H1 (cell line): ENCODE data around the gene CD8B2. TPM values are rescaled to one million over a fixed set of nuclear protein-coding genes. Genes with fewer than 3 reads are reported as not detected.

Source experiments
- CTCF ChIA-PET: fragments of 300-600 bp; sonication (Branson Sonifier 250); formaldehyde crosslinking; loops from one replicate; lab custom pipeline; 2021; ENCODE audit not compliant: partially characterized antibody; lab: Charles Lee
- POLR2A ChIA-PET: fragments of 300-600 bp; sonication (Branson Sonifier 250); formaldehyde crosslinking; loops from one replicate; lab custom pipeline; 2021; ENCODE audit warnings: inconsistent platforms; ENCODE audit not compliant: partially characterized antibody; lab: Charles Lee
- DNase-seq, 2 experiments: peaks; one replicate each; pipeline versions ENCODE4 v3.0.0 to v3.0.0-alpha.2; 2010 to 2022; ENCODE audit warnings: low spot score in 2 of 2, low read depth in 1 of 2, mixed read lengths in 1 of 2
- FAIRE-seq: peaks from 2 replicates; lab custom pipeline; 2011; peaks lifted over from hg19 to GRCh38; lab: Jason Lieb, UNC
- H2AFZ ChIP-seq: 2 replicates; pipeline ENCODE4 v1.8.1; 2012; ENCODE audit warnings: low read length, inconsistent platforms
- H2AK5ac ChIP-seq: 2 replicates; pipeline ENCODE4 v1.6.1; 2013; ENCODE audit warnings: low read depth, low read length
- H2BK120ac ChIP-seq: replicated peaks from 2 replicates; pipeline ENCODE3; 2013; ENCODE audit warnings: low read depth, low read length, inconsistent platforms
- H2BK12ac ChIP-seq: 2 replicates; pipeline ENCODE4 v1.6.1; 2013; ENCODE audit warnings: low read depth, low read length
- H2BK15ac ChIP-seq: 2 replicates; pipeline ENCODE4 v1.6.1; 2013; ENCODE audit warnings: low read length
- H2BK20ac ChIP-seq: 2 replicates; pipeline ENCODE4 v1.6.1; 2013; ENCODE audit warnings: low read length
- H2BK5ac ChIP-seq: 2 replicates; pipeline ENCODE4 v1.6.1; 2013; ENCODE audit warnings: low read depth, low read length
- H3K14ac ChIP-seq: 2 replicates; pipeline ENCODE4 v1.6.1; 2013; ENCODE audit warnings: inconsistent platforms; ENCODE audit not compliant: insufficient read length
- H3K18ac ChIP-seq: 2 replicates; pipeline ENCODE4 v1.6.1; 2013; ENCODE audit warnings: low read length; ENCODE audit errors: extremely low read depth
- H3K23ac ChIP-seq: 2 replicates; pipeline ENCODE4 v1.6.1; 2013; ENCODE audit warnings: inconsistent platforms; ENCODE audit not compliant: insufficient read length
- H3K23me2 ChIP-seq: 2 replicates; pipeline ENCODE4 v1.6.1; 2013; ENCODE audit warnings: low read depth, low read length
- H3K27ac ChIP-seq: 2 replicates; pipeline ENCODE4 v1.6.1; 2011; ENCODE audit warnings: low read depth, low read length, inconsistent platforms
- H3K27me3 ChIP-seq, 4 experiments: replicated peaks in 1 of 4; 1 replicate in 1 of 4; 2 replicates in 3 of 4; pipeline versions ENCODE4 v1.6.1 to v1.8.1; 2011 to 2013; ENCODE audit warnings: low read length in 3 of 4, mild to moderate bottlenecking in 3 of 4, inconsistent platforms in 2 of 4, mixed read lengths in 2 of 4, moderate library complexity in 1 of 4; ENCODE audit not compliant: control insufficient read depth in 3 of 4, insufficient read depth in 3 of 4; ENCODE audit errors: extremely low read depth in 1 of 4
- H3K36me3 ChIP-seq, 4 experiments: 2 replicates each; pipeline versions ENCODE4 v1.6.1 to v1.8.1; 2011 to 2013; ENCODE audit warnings: mild to moderate bottlenecking in 4 of 4, low read length in 3 of 4, moderate library complexity in 2 of 4, control low read depth in 1 of 4, inconsistent platforms in 1 of 4; ENCODE audit not compliant: insufficient read depth in 4 of 4, control insufficient read depth in 2 of 4
- H3K4ac ChIP-seq: replicated peaks from 2 replicates; pipeline ENCODE3; 2013; ENCODE audit warnings: low read length, low read depth, mixed read lengths, inconsistent platforms; ENCODE audit not compliant: insufficient read length
- H3K4me1 ChIP-seq, 4 experiments: replicated peaks in 1 of 4; 1 replicate in 1 of 4; 2 replicates in 3 of 4; pipeline versions ENCODE4 v1.6.1 to v1.8.1; 2011 to 2013; ENCODE audit warnings: low read length in 3 of 4, inconsistent platforms in 2 of 4, mixed read lengths in 1 of 4; ENCODE audit not compliant: insufficient read depth in 4 of 4, control insufficient read depth in 3 of 4
- H3K4me2 ChIP-seq, 2 experiments: 2 replicates each; pipeline versions ENCODE4 v1.6.1 to v1.8.1; 2011 to 2013; ENCODE audit warnings: low read depth in 2 of 2, low read length in 2 of 2, control low read depth in 1 of 2, inconsistent platforms in 1 of 2, mild to moderate bottlenecking in 1 of 2; ENCODE audit not compliant: insufficient read depth in 1 of 2
- H3K4me3 ChIP-seq, 4 experiments: fragments of 200-600, 300-600 bp in 1 of 4; sonication (generic), shearing (Covaris generic), sonication (Bioruptor Twin) in 1 of 4; 2 replicates each; pipeline versions ENCODE4 v1.5.1 to v1.8.1; 2011 to 2016; ENCODE audit warnings: low read length in 4 of 4, low read depth in 3 of 4, control low read depth in 2 of 4, inconsistent platforms in 2 of 4, mild to moderate bottlenecking in 2 of 4, mixed read lengths in 1 of 4, moderate library complexity in 1 of 4; ENCODE audit not compliant: insufficient read depth in 2 of 4; ENCODE audit errors: extremely low read depth in 1 of 4
- H3K56ac ChIP-seq: replicated peaks from 2 replicates; pipeline ENCODE3; 2013; ENCODE audit warnings: low read depth, mild to moderate bottlenecking, mixed read lengths, low read length, inconsistent platforms; ENCODE audit not compliant: insufficient read length
- H3K79me1 ChIP-seq: 2 replicates; pipeline ENCODE4 v1.6.1; 2013; ENCODE audit warnings: low read depth, low read length, control low read depth
- H3K79me2 ChIP-seq, 2 experiments: 2 replicates each; pipeline versions ENCODE4 v1.6.1 to v1.8.1; 2012 to 2013; ENCODE audit warnings: low read length in 2 of 2, mild to moderate bottlenecking in 2 of 2, inconsistent platforms in 1 of 2; ENCODE audit not compliant: insufficient read depth in 2 of 2, control insufficient read depth in 1 of 2
- H3K9ac ChIP-seq, 4 experiments: replicated peaks in 1 of 4; 1 replicate in 1 of 4; 2 replicates in 3 of 4; pipeline versions ENCODE4 v1.6.1 to v1.8.1; 2011 to 2013; ENCODE audit warnings: low read depth in 3 of 4, low read length in 3 of 4, control low read depth in 2 of 4, mild to moderate bottlenecking in 2 of 4, moderate library complexity in 2 of 4, inconsistent platforms in 1 of 4; ENCODE audit errors: extremely low read depth in 1 of 4
- H3K9me3 ChIP-seq, 2 experiments: 2 replicates each; pipeline versions ENCODE4 v1.6.1 to v1.8.1; 2012 to 2013; ENCODE audit warnings: mild to moderate bottlenecking in 2 of 2, moderate library complexity in 2 of 2, control low read depth in 1 of 2, inconsistent platforms in 1 of 2, low read depth in 1 of 2, low read length in 1 of 2, mixed read lengths in 1 of 2; ENCODE audit not compliant: insufficient read depth in 2 of 2
- H4K20me1 ChIP-seq, 2 experiments: replicated peaks in 1 of 2; 2 replicates each; pipeline versions ENCODE3 to v1.8.1; 2011 to 2013; ENCODE audit warnings: inconsistent platforms in 2 of 2, low read length in 2 of 2, mild to moderate bottlenecking in 1 of 2; ENCODE audit not compliant: insufficient read depth in 2 of 2, control insufficient read depth in 1 of 2
- H4K5ac ChIP-seq: 2 replicates; pipeline ENCODE4 v1.6.1; 2013; ENCODE audit warnings: low read length, low read depth, mixed read lengths, inconsistent platforms; ENCODE audit not compliant: insufficient read length
- H4K8ac ChIP-seq: 2 replicates; pipeline ENCODE4 v1.8.0; 2013; ENCODE audit warnings: mild to moderate bottlenecking, moderate library complexity, low read length, inconsistent platforms; ENCODE audit not compliant: insufficient read depth; ENCODE audit errors: extremely low read depth
- H4K91ac ChIP-seq: replicated peaks from 2 replicates; pipeline ENCODE3; 2013; ENCODE audit warnings: low read length, mixed read lengths, inconsistent platforms; ENCODE audit not compliant: insufficient read length
- ATF2 ChIP-seq: IDR thresholded peaks from 2 replicates; pipeline ENCODE4 v1.6.1; 2012; ENCODE audit warnings: low read length, inconsistent platforms
- ATF3 ChIP-seq: IDR thresholded peaks from 2 replicates; pipeline ENCODE4 v1.6.1; 2011; ENCODE audit warnings: low read depth, mild to moderate bottlenecking, low read length; ENCODE audit not compliant: insufficient read depth
- CTBP2 ChIP-seq: IDR thresholded peaks from 2 replicates; pipeline ENCODE4 v1.7.0; 2011; ENCODE audit warnings: borderline replicate concordance, mild to moderate bottlenecking, moderate library complexity, mixed read lengths, low read length; ENCODE audit not compliant: insufficient read depth, insufficient read length
- EP300 ChIP-seq, 2 experiments: IDR thresholded peaks; 1 replicate in 1 of 2; 2 replicates in 1 of 2; pipeline ENCODE4 v1.6.1; 2011 to 2012; ENCODE audit warnings: low read depth in 2 of 2, low read length in 2 of 2, mild to moderate bottlenecking in 2 of 2, borderline replicate concordance in 1 of 2, inconsistent platforms in 1 of 2, moderate library complexity in 1 of 2
- HDAC2 ChIP-seq, 2 experiments: fragments of 300-600 bp in 1 of 2; sonication (generic) in 1 of 2; IDR thresholded peaks; 2 replicates each; pipeline ENCODE4 v1.6.1; 2011 to 2012; ENCODE audit warnings: low read depth in 2 of 2, low read length in 2 of 2, mild to moderate bottlenecking in 2 of 2, moderate library complexity in 2 of 2, borderline replicate concordance in 1 of 2, inconsistent platforms in 1 of 2
- RBBP5 ChIP-seq: IDR thresholded peaks from 2 replicates; pipeline ENCODE4 v1.7.1; 2012; ENCODE audit warnings: low read depth, mild to moderate bottlenecking, inconsistent platforms, low read length, moderate library complexity, borderline replicate concordance
- RFX5 ChIP-seq: IDR thresholded peaks from 2 replicates; pipeline ENCODE4 v1.6.1; 2011; ENCODE audit warnings: low read depth, low read length, improper control_type of control experiment, borderline replicate concordance
- TEAD4 ChIP-seq: IDR thresholded peaks from 2 replicates; pipeline ENCODE4 v1.6.1; 2012; ENCODE audit warnings: low read depth, low read length, inconsistent platforms, mixed read lengths
- WGBS, 2 experiments: shearing (Covaris generic) in 1 of 2; methylation state at CpG; one replicate each; pipeline versions ENCODE4 v1.1.6 to v1.1.7; 2013 to 2015; ENCODE audit warnings: low lambda C conversion rate in 2 of 2, mixed read lengths in 2 of 2, inconsistent platforms in 1 of 2, low coverage in 1 of 2, missing lambda C conversion rate in 1 of 2; ENCODE audit not compliant: insufficient replicate concordance in 2 of 2, insufficient coverage in 1 of 2, insufficient read length in 1 of 2; ENCODE audit errors: extremely low coverage in 1 of 2, missing lambda C conversion rate in 1 of 2; 5-methylcytosine and 5-hydroxymethylcytosine counted together
- polyA plus RNA-seq, 7 experiments: library from polyadenylated mRNA; depleted of rRNA in 3 of 7; stranded (reverse) in 5 of 7; unstranded in 2 of 7; fragments of >200 nt in 5 of 7; fragments of 200-250 nt in 2 of 7; gene quantifications; 1 replicate in 5 of 7; 2 replicates in 1 of 7; 4 replicates in 1 of 7; pipeline versions ENCODE4 v1.2.1 to v1.2.3, GENCODE V29; 2011 to 2013; ENCODE audit warnings: missing spikeins in 2 of 7, mixed read lengths in 2 of 7
- total RNA-seq: library from RNA; stranded (reverse); fragmentation: NEBNext Ultra II Directional; extraction: Animal tissue kit (Norgen Biotek cat#: 25700); gene quantifications from 2 replicates; pipeline ENCODE4 v1.2.1, GENCODE V29; 2021
- TF ChIP-seq, protein P1 (sequence below): IDR thresholded peaks from 2 replicates; pipeline ENCODE4 v1.6.1; 2012; ENCODE audit warnings: inconsistent platforms

CD8B2 gene
- total and polyA plus RNA-seq, 2 of the 8 experiments (the other 6 are each of a cell fraction or from before 2014, with no cell fraction given), result 0.03 TPM; not detected in 1

DNA sequence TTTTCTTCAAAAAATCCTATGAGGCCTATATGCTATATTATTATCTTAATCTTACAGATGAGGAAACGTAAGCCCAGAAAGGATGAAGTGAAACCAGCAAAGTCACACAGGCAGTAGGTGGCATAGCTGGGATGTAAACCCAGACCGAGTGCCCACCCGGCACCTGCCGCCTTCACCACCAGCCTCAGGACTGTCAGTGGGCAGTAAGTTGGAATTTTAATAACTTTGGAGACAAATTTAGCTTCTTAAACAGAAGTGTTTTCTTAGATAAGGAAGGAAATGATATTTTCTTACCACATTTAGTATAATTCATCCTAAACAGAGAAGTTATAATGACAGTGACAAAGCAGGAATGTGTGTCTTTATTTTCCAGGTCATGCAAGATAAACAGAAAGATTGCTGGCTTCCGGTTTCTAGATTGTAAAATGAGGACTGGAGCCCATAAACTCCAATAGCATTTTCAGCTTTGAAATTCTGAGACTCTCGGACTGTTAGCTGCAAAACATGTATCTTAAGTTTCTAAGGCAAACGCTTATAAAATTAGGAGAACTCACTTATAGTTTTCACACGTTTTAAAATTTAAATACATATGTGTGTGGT, 59.3 kb downstream of the CD8B2 start:
- ChIA-PET POLR2A (no interaction called here), CTCF (interaction anchor here (0.6 to 2.4 kb wide), 9 partner anchors 11 to 638 kb away, joined by 3 to 13 read pairs (median 4); no protein-coding TSS in a partner anchor)
- no peak for DNase-seq
- H2BK120ac ChIP-seq, result no peak overlapping the region
- H3K27ac ChIP-seq, result no peak overlapping the region
- no peaks in the 10 kb centered on the region for H4K20me1 ChIP-seq
- H3K4me1 ChIP-seq, result no peaks in the 10 kb centered on the region
- H3K9ac ChIP-seq, result no peak overlapping the region
- no peak overlapping the region for H3K4me3 ChIP-seq
- no peak overlapping the region for H2BK15ac ChIP-seq
- no peak overlapping the region for H4K91ac ChIP-seq
- H4K8ac ChIP-seq, result no peak overlapping the region
- no peak overlapping the region for H2BK5ac ChIP-seq
- H3K4me2 ChIP-seq, result no peak overlapping the region
- no peak overlapping the region for H3K14ac ChIP-seq
- no peaks in the 10 kb centered on the region for H3K79me1 ChIP-seq
- H3K36me3 ChIP-seq, result no peaks in the 10 kb centered on the region
- H3K56ac ChIP-seq, result no peak overlapping the region
- no peak overlapping the region for H2AK5ac ChIP-seq
- no peaks in the 10 kb centered on the region for H3K23me2 ChIP-seq
- no peak overlapping the region for H3K18ac ChIP-seq
- H3K23ac ChIP-seq, result no peak overlapping the region
- H2BK12ac ChIP-seq, result no peak overlapping the region
- WGBS, 2 experiments, result 91% methylated on average over 8 of the region's 8 CpGs; no CpG with 5 or more reads in 1 of the 2 experiments
- H3K4ac ChIP-seq, result no peak overlapping the region
- FAIRE-seq, result no peak
- no peak overlapping the region for H2BK20ac ChIP-seq
- no peak overlapping the region for H2AFZ ChIP-seq
- no peaks in the 10 kb centered on the region; a peak in 1 of 7 replicates for H3K27me3 ChIP-seq
- no peak overlapping the region for H4K5ac ChIP-seq
- no peaks in the 10 kb centered on the region for H3K79me2 ChIP-seq
- no peaks in the 10 kb centered on the region for H3K9me3 ChIP-seq
- no peak for TF ChIP-seq ATF3
- TF ChIP-seq HDAC2 (IDR thresholded peaks at IDR 0.05; ENCODE audit: borderline replicate concordance in 1 of 2, low read depth in 2 of 2, low read length in 2 of 2), result no peak
- TF ChIP-seq RFX5, result no peak
- TF ChIP-seq CTBP2, result no peak
- no peak for TF ChIP-seq TEAD4
- TF ChIP-seq EP300 (IDR thresholded peaks at IDR 0.05; ENCODE audit: borderline replicate concordance in 1 of 2, low read depth in 2 of 2, low read length in 2 of 2), result no peak
- no peak for TF ChIP-seq RBBP5
- no peak for TF ChIP-seq ATF2
- TF ChIP-seq, protein P1, sequence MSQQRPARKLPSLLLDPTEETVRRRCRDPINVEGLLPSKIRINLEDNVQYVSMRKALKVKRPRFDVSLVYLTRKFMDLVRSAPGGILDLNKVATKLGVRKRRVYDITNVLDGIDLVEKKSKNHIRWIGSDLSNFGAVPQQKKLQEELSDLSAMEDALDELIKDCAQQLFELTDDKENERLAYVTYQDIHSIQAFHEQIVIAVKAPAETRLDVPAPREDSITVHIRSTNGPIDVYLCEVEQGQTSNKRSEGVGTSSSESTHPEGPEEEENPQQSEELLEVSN, result no peak
